ENCODE data around the gene RFPL2.
"Not testable (repeated sequence)": the region's sequence is repeated elsewhere in the genome, so short reads cannot be mapped to it uniquely, and the experiment has no call there.

The RFPL2 gene

GRCh38 chr22:32191021-32191420, 13.9 kb downstream of the RFPL2 start:
- not testable (repeated sequence) for ATAC-seq (ENCODE audit: insufficient read depth, low read depth); H3K27me3 ChIP-seq (ENCODE audit: insufficient read depth, low read length, poor library complexity); H3K9ac ChIP-seq (ENCODE audit: low read depth, low read length); H4K20me1 ChIP-seq (ENCODE audit: insufficient read depth, low read length); H3K4me1 ChIP-seq (ENCODE audit: insufficient read depth, low read length); H3K27ac ChIP-seq (ENCODE audit: low read length); H3K4me3 ChIP-seq (ENCODE audit: low read depth in 1 of 2, low read length in 2 of 2); DNase-seq; H3K36me3 ChIP-seq (ENCODE audit: insufficient read depth, low read length); H3K79me2 ChIP-seq (ENCODE audit: insufficient read depth, low read length); H3K4me2 ChIP-seq (ENCODE audit: insufficient read depth, low read length); H2AFZ ChIP-seq (ENCODE audit: low read depth, low read length); H3K9me3 ChIP-seq (ENCODE audit: insufficient read depth, low read length, severe bottlenecking)

DNA sequence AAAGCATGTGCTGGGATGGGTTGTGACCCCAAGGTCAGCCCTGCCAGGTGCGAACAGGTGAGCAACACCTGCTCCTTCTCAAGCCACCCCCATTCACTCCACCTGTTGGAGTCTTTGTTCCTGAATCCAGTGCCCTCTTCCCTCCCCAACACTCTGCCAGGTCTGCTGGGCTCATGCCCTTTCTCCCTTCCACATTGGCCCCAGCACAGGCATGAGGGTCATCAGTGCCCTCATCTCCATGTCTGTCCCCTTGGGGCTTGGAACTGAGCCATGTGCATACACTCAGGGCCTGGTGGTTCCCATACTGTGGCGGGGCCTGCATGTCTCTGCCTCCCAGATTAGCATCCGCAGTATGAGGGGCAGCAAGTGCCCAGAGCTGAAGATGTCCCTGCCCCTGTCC, 19.1 kb downstream of the RFPL2 start:
- no peak overlapping the region for H3K27ac ChIP-seq (ENCODE audit: low read length)
- no peak overlapping the region for H3K9ac ChIP-seq (ENCODE audit: low read depth, low read length)
- H2AFZ ChIP-seq (ENCODE audit: low read depth, low read length): no peak overlapping the region
- no peaks in the 10 kb centered on the region for H3K36me3 ChIP-seq (ENCODE audit: insufficient read depth, low read length)
- H3K79me2 ChIP-seq (ENCODE audit: insufficient read depth, low read length): no peaks in the 10 kb centered on the region
- H3K9me3 ChIP-seq (ENCODE audit: insufficient read depth, low read length, severe bottlenecking): no peaks in the 10 kb centered on the region
- H4K20me1 ChIP-seq (ENCODE audit: insufficient read depth, low read length): no peaks in the 10 kb centered on the region
- no peak overlapping the region for H3K4me2 ChIP-seq (ENCODE audit: insufficient read depth, low read length)
- no peak for DNase-seq
- H3K4me3 ChIP-seq (ENCODE audit: low read depth in 1 of 2, low read length in 2 of 2): no peak overlapping the region
- no peak for TF ChIP-seq EZH2 (IDR thresholded peaks at IDR 0.05; ENCODE audit: borderline replicate concordance, low read depth, low read length, severe bottlenecking)
- ATAC-seq (ENCODE audit: insufficient read depth, low read depth): no peak
- no peaks in the 10 kb centered on the region for H3K4me1 ChIP-seq (ENCODE audit: insufficient read depth, low read length)
- no peaks in the 10 kb centered on the region for H3K27me3 ChIP-seq (ENCODE audit: insufficient read depth, low read length, poor library complexity)

DNA sequence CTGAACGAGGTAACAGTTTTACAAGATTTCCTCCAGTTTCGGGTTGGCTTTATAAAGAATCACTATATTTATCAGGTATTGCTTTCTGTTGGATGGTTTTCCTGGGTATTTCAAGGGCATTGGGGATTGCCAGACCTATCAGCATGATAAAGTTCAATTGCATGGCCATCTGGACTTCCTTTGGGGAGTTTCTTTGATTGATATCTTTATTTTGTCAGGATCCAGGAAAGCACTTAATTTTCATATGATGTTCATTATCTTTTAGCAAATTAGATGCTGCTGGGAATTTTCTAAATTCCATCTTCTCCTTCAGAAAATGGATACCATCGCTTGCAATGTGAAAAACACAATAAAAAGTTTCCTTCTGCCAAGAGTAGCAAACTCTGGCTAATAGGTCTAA, 21.2 kb downstream of the RFPL2 start:
- Histone ChIP-seq H4K20me1 (ENCODE audit: insufficient read depth, low read length) (no peaks in the 10 kb centered on the region), H3K9ac (ENCODE audit: low read depth, low read length) (no peak overlapping the region), H3K4me3 (ENCODE audit: low read depth in 1 of 2, low read length in 2 of 2) (no peak overlapping the region), H3K9me3 (ENCODE audit: insufficient read depth, low read length, severe bottlenecking) (no peaks in the 10 kb centered on the region), H3K79me2 (ENCODE audit: insufficient read depth, low read length) (no peaks in the 10 kb centered on the region), H3K27me3 (ENCODE audit: insufficient read depth, low read length, poor library complexity) (no peaks in the 10 kb centered on the region), H3K36me3 (ENCODE audit: insufficient read depth, low read length) (no peaks in the 10 kb centered on the region), H2AFZ (ENCODE audit: low read depth, low read length) (no peak overlapping the region), H3K4me2 (ENCODE audit: insufficient read depth, low read length) (no peak overlapping the region), H3K27ac (ENCODE audit: low read length) (no peak overlapping the region), H3K4me1 (ENCODE audit: insufficient read depth, low read length) (no peaks in the 10 kb centered on the region)
- DNase-seq: no peak
- ATAC-seq (ENCODE audit: insufficient read depth, low read depth): no peak
- no peak for TF ChIP-seq EZH2 (IDR thresholded peaks at IDR 0.05; ENCODE audit: borderline replicate concordance, low read depth, low read length, severe bottlenecking)
- TF ChIP-seq, protein P1, sequence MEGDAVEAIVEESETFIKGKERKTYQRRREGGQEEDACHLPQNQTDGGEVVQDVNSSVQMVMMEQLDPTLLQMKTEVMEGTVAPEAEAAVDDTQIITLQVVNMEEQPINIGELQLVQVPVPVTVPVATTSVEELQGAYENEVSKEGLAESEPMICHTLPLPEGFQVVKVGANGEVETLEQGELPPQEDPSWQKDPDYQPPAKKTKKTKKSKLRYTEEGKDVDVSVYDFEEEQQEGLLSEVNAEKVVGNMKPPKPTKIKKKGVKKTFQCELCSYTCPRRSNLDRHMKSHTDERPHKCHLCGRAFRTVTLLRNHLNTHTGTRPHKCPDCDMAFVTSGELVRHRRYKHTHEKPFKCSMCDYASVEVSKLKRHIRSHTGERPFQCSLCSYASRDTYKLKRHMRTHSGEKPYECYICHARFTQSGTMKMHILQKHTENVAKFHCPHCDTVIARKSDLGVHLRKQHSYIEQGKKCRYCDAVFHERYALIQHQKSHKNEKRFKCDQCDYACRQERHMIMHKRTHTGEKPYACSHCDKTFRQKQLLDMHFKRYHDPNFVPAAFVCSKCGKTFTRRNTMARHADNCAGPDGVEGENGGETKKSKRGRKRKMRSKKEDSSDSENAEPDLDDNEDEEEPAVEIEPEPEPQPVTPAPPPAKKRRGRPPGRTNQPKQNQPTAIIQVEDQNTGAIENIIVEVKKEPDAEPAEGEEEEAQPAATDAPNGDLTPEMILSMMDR (IDR thresholded peaks at IDR 0.05; ENCODE audit: borderline replicate concordance, extremely low read depth, low read length, poor library complexity, severe bottlenecking): no peak

GRCh38 chr22:32181043-32181442, 23.8 kb downstream of the RFPL2 start:
- Histone ChIP-seq H4K20me1 (ENCODE audit: insufficient read depth, low read length) (no peaks in the 10 kb centered on the region), H3K4me1 (ENCODE audit: insufficient read depth, low read length) (no peaks in the 10 kb centered on the region), H3K4me2 (ENCODE audit: insufficient read depth, low read length) (no peak overlapping the region), H3K36me3 (ENCODE audit: insufficient read depth, low read length) (no peaks in the 10 kb centered on the region), H2AFZ (ENCODE audit: low read depth, low read length) (no peak overlapping the region), H3K4me3 (ENCODE audit: low read depth in 1 of 2, low read length in 2 of 2) (no peak overlapping the region), H3K9me3 (ENCODE audit: insufficient read depth, low read length, severe bottlenecking) (no peaks in the 10 kb centered on the region), H3K9ac (ENCODE audit: low read depth, low read length) (no peak overlapping the region), H3K79me2 (ENCODE audit: insufficient read depth, low read length) (no peaks in the 10 kb centered on the region), H3K27me3 (ENCODE audit: insufficient read depth, low read length, poor library complexity) (no peaks in the 10 kb centered on the region), H3K27ac (ENCODE audit: low read length) (no peak overlapping the region)
- no peak for DNase-seq
- no peak for ATAC-seq (ENCODE audit: insufficient read depth, low read depth)
- no peak for TF ChIP-seq EZH2 (IDR thresholded peaks at IDR 0.05; ENCODE audit: borderline replicate concordance, low read depth, low read length, severe bottlenecking)
- TF ChIP-seq, protein P1 (IDR thresholded peaks at IDR 0.05; ENCODE audit: borderline replicate concordance, extremely low read depth, low read length, poor library complexity, severe bottlenecking): no peak

Data from DND-41 (cell line).